Middle frontal gyrus (tissue), 1 donor: ENCODE data around the gene GTF2F2.

ENCODE experiments used
- DNase-seq: peaks from one replicate; pipeline ENCODE4 v3.0.0-alpha.2; 2015; ENCODE audit warnings: low spot score; ENCODE audit errors: extremely low spot score

Gene GTF2F2

GRCh38 chr13:45119991-45120864, at the start of gene GTF2F2:
GTF2F2 (plus strand) TSS chr13:45120510; CDS start chr13:45120656, 146 bp downstream.
- DNase-seq = peak; percentile 76

DNA sequence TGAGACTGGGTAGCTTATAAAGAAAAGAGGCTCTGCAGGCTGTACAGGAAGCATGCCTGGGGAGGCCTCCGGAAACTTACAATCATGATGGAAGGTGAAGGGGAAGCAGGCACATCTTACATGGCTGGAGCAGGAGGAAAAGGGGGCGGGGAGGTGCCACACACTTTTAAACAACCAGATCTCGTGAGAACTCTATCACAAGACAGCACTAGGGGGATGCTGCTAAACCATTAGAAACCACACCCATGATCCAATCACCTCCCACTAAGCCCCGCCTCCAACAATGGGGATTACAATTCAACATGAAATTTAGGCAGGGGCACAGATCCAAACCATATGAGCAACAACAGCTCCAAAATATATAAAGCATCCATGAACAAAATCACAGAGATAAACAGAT, 46.5 kb upstream of the GTF2F2 start:
- no peak for DNase-seq

DNA sequence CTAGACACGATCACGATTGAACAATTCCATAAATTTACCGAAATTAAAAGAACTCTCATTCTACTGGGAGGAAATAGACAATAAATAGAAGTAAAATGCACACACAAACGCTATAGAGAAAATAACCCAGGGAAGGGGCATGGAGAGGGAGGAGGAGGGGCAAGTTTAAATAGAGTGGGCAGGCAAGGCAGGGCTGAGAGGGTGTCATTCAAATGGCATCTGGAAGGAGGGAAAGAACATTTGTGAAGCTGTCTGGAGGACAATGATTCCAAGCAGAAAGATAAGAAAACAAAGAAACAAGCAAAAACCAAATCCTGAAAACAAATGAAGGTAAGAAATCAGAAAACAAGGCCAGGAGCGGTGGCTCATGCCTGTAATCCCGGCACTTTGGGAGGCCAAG, 45.6 kb upstream of the GTF2F2 start:
- DNase-seq = no peak

DNA sequence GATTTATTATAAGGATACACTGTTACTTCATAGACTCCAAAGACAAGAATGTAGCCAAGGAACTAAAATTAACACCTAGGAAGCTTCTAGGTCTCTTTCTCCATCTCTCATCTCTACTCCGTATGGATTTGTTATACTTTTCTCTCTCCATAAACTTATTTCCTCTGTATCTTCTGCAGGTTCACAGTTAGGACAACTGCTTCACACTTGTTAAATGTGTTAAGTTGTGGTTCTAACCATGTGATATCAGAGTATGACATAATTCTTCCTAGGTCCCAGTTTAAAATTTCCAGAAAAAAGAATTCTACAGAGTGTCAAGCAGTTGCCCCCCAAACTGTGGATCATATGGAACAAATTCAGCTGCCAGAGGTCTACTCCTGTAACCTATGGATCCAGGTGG, 42.3 kb upstream of the GTF2F2 start:
- no peak for DNase-seq

- DNase-seq = no peak
These were observed 37.3 kb upstream of the GTF2F2 start for GRCh38 chr13:45082964-45083363.

- DNase-seq = no peak
These were observed 35.8 kb upstream of the GTF2F2 start for GRCh38 chr13:45084515-45084914.

DNA sequence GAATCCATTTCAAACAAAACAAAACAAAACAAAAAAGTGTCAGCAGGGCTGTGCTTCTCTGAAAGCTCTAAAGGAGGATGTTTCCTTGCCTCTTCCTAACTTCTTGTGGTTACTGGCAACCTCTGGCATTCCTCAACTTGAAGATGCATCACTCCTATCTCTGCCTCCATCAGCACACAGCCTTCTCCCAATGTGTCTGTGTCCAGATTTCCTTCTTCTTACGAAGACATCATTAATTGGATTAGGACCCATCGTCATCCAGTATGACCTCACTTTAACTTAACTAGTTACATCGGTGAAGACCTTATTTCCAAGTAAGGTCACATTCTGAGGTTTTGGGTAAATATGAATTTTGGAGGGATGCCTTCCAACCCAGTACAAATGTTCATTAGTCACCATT, 33.8 kb upstream of the GTF2F2 start:
- DNase-seq = no peak

DNA sequence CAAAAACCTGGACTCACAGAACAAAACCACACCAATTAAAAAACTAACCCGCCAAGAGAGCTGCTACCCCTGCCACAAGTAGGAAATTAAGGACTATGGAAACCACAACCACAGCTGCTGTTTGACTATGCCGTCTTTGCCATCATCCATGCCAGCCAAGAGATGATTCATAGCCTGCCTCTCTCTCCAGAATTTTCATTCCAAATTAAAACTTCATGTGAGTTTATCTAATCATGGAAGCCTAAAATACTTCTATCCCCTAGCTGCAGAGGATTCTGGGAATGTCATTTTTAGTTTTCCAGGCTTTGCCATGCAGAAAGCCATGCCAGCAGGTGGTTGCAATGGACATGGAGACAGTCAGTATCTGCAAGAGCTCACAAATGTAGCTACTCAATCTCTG, 27.6 kb upstream of the GTF2F2 start:
- DNase-seq = peak; percentile 73

DNA sequence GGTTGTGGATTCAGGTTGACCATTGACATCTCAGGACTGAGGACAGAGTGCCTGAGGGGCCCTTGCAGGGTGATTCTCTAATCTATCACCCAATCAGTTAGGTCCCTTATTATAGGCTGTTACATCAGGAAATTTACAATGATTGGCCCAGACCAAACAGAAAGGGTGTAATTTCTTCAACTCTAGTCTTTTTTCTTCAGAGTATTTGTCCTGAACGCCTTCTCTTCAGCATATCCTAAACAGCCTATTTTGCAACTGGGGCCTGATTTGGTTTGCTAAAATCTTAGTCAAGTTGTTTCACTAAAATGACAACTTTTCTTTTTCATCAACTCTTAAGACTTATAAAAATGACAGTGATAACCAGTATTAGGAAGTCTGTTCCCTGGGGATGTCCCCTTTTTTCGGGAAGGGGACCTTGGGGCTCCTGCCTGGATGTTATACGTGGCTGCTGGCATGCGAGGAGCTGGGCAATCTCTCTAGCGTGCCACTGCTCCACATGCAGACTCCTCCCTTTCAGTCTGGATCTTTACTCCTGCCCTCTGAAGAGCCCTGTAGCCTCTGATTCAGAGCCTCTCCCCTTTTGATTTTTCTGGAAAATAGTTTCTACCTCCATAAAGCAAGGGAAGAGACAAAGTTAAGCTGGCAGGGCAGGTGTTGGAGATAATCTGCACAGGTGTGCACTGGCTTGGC, 19.6 kb upstream of the GTF2F2 start:
- no peak for DNase-seq

- DNase-seq = no peak
These were observed 18.8 kb upstream of the GTF2F2 start for GRCh38 chr13:45101327-45102018.

- DNase-seq = no peak
These were observed 18.2 kb upstream of the GTF2F2 start for GRCh38 chr13:45102136-45102507.

DNA sequence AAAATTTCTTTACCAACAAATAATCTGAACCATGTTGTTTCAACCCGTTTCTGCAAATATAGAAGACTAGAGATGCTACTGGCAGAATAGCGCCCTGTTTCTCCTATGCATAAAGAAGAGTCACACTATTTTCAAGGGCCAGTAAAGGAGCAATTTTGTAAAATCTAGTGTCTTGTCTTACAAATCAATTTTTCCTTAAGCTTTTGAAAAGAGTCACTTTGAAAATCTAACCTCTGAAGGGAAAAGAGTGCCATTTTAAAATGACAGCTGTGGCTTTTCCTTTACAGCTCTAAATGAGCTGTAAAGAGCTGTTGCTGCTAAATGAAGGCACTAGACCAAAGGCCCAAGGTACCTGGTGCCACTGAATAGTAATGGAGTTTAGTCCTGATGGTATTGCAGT, 16.9 kb upstream of the GTF2F2 start:
- no peak for DNase-seq

DNA sequence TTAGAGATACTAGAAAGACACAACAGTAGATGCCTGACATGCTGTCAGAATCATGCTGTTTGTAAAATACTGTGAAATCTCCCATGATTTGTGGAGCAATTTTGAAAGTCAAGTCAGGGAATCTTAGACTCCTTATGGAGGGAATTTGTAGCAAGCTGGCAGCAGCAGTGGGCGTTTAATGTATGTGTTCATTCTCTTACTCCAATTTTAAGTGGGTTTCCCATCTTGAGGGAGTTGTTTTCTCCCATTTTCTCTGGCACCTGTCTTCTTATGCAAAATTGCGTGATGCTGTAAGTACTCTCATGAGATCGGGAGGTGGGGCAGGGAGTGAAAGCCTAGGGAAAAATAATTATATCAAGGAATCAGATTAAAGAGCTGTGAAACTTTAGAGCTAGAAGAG, 16.0 kb upstream of the GTF2F2 start:
- DNase-seq = no peak

DNA sequence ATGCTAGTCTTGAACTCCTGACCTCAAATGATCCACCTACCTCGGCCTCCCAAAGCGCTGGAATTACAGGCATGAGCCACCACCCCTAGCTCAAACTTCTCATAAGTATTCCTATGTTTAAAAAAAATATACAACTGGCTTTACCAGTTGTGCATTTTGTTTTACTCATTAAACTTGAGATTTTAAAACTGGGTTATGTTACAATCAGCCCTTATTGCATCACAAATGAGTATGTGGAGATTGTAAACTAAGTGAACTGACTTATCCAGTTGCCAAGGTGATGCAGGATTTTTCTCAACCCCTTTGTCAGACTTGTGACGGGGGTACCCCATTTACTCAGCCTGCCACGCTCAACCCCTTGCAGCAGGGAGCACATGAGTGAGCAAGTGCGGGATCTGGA, 14.4 kb upstream of the GTF2F2 start:
- no peak for DNase-seq

DNA sequence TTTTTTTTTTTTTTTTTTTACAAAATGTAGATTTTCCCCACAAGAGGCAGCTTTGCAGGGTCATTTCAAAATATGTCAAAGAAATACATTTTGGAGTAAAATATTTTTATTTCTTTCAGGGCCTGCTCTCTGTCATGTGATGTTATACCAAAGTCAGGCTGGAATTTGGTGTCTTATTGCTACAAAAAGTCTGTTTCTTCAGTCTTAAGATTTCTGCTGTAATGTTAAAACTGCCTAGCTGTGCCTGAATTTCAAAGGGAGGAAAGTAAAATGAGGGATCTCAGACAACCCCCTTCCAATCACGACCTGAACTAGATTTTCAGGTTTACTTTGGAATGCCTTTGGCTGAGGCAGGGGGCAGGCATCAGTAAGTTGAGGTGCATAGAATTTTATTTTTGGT, 12.8 kb upstream of the GTF2F2 start:
- no peak for DNase-seq

- DNase-seq = no peak
These were observed 11.6 kb upstream of the GTF2F2 start for GRCh38 chr13:45108716-45109101.

DNA sequence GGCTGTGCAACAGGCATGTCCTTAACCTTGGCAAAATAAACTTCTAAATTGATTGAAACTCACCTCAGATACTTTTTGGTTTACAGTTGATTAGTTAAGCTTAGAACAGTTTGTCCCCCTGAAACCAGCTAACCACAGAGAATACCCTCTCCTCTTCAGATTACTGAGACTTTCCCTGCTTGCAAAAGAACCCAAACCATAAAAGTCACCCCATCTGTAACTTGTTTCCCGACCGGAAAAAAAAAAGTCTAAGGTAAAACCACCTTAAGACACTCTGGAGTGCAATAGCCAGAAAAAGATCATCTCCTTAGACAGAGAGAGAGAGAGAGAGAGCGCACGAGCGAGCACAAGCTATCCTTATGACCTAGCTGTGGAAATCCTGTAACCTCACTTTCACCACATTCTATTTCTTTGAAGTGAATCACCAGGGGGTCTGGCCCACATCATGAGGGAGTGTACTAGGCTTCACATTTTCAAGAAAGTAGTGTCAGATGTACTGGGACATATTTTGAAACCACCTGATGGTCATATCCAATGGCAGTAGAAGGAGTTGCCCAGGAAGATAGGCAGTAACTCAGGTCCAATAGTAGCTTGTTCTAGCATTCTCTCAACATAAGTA, 11.1 kb upstream of the GTF2F2 start:
- DNase-seq = no peak

DNA sequence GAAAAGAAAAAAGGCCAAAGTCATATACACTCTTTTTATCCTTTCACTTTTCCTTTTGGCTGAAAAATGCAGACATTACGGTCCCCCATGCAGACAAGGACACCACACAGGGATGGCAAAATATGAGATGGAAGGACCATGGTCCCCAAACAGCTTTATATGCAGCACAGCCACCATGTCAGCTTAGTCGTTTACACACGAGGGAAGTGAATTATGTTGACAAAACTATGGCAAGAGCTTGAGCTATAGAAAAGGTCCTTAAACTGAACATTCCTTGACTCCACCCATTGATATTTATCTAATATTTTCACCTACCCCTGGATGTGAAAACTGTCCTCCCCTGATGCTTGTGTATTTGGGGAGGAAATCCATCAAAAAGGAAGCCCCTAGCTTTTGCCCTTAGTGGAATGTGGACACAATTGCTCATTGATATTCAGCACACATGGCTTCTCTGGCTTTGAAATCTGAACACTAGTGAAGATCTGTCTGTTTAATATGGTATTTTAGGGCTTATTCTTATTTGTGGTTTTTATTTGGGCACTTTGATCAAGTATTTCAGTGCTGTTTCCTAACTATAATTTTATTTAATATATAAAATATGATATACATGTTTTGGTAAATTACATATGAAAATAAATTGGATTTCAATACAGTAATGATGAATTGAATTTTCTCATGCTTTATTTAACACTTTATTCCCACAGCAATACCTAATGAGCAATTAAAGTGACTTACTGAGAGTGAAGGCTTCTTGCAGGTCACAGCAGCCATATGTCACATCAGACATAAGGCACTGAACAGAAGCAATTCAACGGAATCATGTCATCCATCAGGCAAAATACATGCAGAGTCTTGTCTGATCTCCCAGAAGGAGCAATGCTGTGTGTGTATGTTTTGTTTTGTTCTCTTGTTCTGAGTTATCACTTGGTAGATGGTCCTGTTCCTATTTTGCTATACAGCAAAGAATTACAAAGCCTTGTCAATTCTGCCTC, 6.8 kb upstream of the GTF2F2 start:
- no peak for DNase-seq

DNA sequence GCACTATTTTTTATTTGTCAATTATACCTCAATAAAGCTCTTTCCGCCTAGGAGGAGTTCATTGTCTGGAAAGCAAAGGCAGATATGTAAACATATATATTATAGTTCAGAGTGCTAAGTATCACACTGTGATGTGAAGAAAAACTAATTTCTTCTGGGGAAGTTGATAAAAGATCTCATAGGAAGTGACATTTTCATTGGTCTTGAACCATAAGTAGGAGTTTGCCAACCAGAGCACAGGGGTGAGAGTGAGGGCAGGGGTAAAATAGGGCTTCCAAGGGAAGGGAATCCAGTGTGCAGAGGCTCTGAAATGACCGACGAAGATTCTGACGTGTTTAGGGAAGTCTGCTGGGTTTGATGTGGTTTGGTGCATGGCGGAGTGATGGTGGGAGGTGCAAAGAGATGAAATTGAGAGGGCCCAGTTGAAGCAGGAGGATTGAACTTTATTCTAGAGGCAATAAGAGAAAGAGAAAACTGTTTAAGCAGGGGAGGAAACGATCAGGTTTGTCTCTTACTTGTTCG, 780 bp upstream of the GTF2F2 start:
- DNase-seq = no peak
